PC-9 (cell line): ENCODE results near the gene FUT2. TPM values are rescaled to one million over a fixed set of nuclear protein-coding genes. Genes with fewer than 3 reads are reported as not detected.

ENCODE experiments used
- BruUV-seq: library from RNA; stranded (reverse); fragments of 400-500 nt; replicated peaks from 2 replicates; lab custom pipeline; 2021; lab: Mats Ljungman, UMichigan
- CTCF ChIA-PET: fragments of 300-600 bp; sonication (Branson Sonifier 250); formaldehyde crosslinking; loops from one replicate; lab custom pipeline; 2022; ENCODE audit warnings: antibody characterized with exemption; lab: Charles Lee
- POLR2A ChIA-PET: fragments of 300-600 bp; sonication (Branson Sonifier 250); formaldehyde crosslinking; loops from one replicate; lab custom pipeline; 2022; ENCODE audit warnings: antibody characterized with exemption; ENCODE audit not compliant: unreplicated experiment; lab: Charles Lee
- DNase-seq, 2 experiments: peaks; one replicate each; pipeline versions ENCODE4 v3.0.0 to v3.0.0-alpha.2; 2015 to 2022; ENCODE audit warnings: mixed read lengths in 1 of 2
- H2AFZ ChIP-seq: fragments of 200-600 bp; sonication (generic); 2 replicates; pipeline ENCODE4 v1.8.1; 2017; ENCODE audit warnings: antibody characterized with exemption
- H3F3A ChIP-seq: fragments of 200-600 bp; sonication (generic); 2 replicates; pipeline ENCODE4 v1.8.1; 2017; ENCODE audit warnings: antibody characterized with exemption, mild to moderate bottlenecking, low read depth; ENCODE audit not compliant: insufficient read depth
- H3K27ac ChIP-seq: fragments of 200-600 bp; sonication (generic); 2 replicates; pipeline ENCODE4 v1.6.1; 2016; ENCODE audit warnings: mixed run types
- H3K27me3 ChIP-seq: fragments of 200-600 bp; sonication (generic); 2 replicates; pipeline ENCODE4 v1.6.1; 2016; ENCODE audit warnings: low read depth, mixed run types; ENCODE audit not compliant: insufficient read depth
- H3K36me3 ChIP-seq: fragments of 200-600 bp; sonication (generic); 2 replicates; pipeline ENCODE4 v1.6.1; 2016; ENCODE audit warnings: low read depth, mixed run types
- H3K4me1 ChIP-seq: fragments of 200-600 bp; sonication (generic); replicated peaks from 2 replicates; pipeline ENCODE4 v1.6.1; 2016; ENCODE audit warnings: mixed run types; ENCODE audit not compliant: insufficient read depth
- H3K4me2 ChIP-seq: fragments of 200-600 bp; sonication (generic); 2 replicates; pipeline ENCODE4 v1.6.1; 2017; ENCODE audit warnings: mixed run types
- H3K4me3 ChIP-seq: fragments of 200-600 bp; sonication (generic); 2 replicates; pipeline ENCODE4 v1.6.1; 2016; ENCODE audit warnings: mixed run types
- H3K79me2 ChIP-seq: fragments of 200-600 bp; sonication (generic); 2 replicates; pipeline ENCODE4 v1.6.1; 2017; ENCODE audit warnings: low read depth, mixed run types
- H3K9me2 ChIP-seq: fragments of 200-600 bp; sonication (generic); 2 replicates; pipeline ENCODE4 v1.8.1; 2017; ENCODE audit warnings: mild to moderate bottlenecking; ENCODE audit not compliant: insufficient read depth
- H3K9me3 ChIP-seq: fragments of 200-600 bp; sonication (generic); 2 replicates; pipeline ENCODE4 v1.8.1; 2016; ENCODE audit warnings: low read depth; ENCODE audit not compliant: insufficient read depth
- H4K20me1 ChIP-seq: fragments of 200-600 bp; sonication (generic); 2 replicates; pipeline ENCODE4 v1.8.1; 2017; ENCODE audit not compliant: insufficient read depth
- CTCF ChIP-seq: fragments of 200-600 bp; sonication (generic); conservative IDR thresholded peaks from 2 replicates; pipeline ENCODE4 v1.6.1; 2017; ENCODE audit warnings: mixed run types, antibody characterized with exemption, mild to moderate bottlenecking, moderate library complexity
- EZH2 ChIP-seq: fragments of 200-600 bp; sonication (generic); IDR thresholded peaks from 2 replicates; pipeline ENCODE4 v1.8.0; 2017; ENCODE audit warnings: antibody characterized with exemption, low read depth
- intact Hi-C: fragments of 100-400 bp; cut with micrococcal nuclease; formaldehyde crosslinking; loops from one replicate; pipeline ENCODE4 v1.10.0; 2022; ENCODE audit not compliant: unreplicated experiment
- total RNA-seq: library from RNA; stranded (reverse); gene quantifications from 2 replicates; pipeline ENCODE4 v1.2.3, GENCODE V29; 2021

The FUT2 gene
- total RNA-seq, 1 experiment from 2014 or later: 8.7 TPM

DNA sequence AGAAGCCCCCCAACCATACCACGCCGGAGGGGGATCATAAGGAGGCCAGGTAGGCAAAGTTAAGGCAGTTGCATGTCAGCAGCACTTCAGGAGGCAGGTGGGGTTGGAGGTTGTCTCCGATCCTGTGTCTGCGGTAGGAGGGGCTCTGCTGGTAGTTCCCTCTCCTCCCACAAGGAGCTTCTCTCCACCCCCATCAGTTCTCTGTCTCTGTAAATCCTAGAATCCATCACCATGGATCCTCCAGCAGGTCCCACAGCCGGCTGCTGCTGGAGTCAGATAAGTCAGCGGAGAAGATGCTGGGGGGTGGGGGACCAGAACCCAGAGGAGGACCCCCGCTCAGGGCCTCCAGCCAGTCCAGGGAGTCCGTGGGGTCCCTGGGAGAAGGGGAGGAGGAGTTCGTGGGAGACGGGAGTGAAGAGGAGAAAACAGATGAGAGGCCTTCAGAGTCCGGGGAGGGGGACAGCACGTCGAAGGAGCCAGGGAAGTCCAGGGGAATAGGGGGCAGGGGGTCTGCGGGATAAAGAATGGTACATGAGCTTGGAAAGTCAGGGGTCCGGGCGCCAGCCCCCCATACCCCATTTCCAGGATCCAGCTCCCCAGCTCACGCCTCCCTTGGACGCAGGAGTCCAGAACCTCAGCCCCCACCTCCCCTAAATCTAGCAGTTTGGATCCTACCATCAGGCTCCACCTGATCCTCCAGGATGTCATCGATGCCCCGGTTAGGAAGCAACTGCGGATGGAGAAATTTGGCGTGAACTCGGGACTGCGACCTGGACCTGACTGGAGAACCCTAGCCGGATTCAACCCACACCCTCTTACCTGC, 17.5 kb downstream of the FUT2 start:
- H3K27me3 ChIP-seq: no peaks in the 10 kb centered on the region
- intact Hi-C loops: no loop called here
- BruUV-seq: TSS peak; percentile 43
- no peaks in the 10 kb centered on the region for H3F3A ChIP-seq
- no peaks in the 10 kb centered on the region for H3K36me3 ChIP-seq
- peak overlapping the region; percentile 94 for H2AFZ ChIP-seq
- peaks cover 19% of the 10 kb centered on the region; the same call in 1 of the 2 replicates for H3K79me2 ChIP-seq
- H3K4me3 ChIP-seq: peak overlapping the region; percentile 83
- peak in 1 of 2 experiments; percentile 24 for DNase-seq
- peaks cover 19% of the 10 kb centered on the region for H3K4me1 ChIP-seq
- TF ChIP-seq CTCF (peak; percentile 47; the same call in 1 of the 2 replicates), EZH2 (no peak)
- no peak overlapping the region for H3K27ac ChIP-seq
- H3K4me2 ChIP-seq: peak overlapping the region; percentile 93
- H4K20me1 ChIP-seq: no peaks in the 10 kb centered on the region
- no peaks in the 10 kb centered on the region for H3K9me3 ChIP-seq
- CTCF ChIA-PET: interaction anchor here (0.5 to 1.8 kb wide), 5 partner anchors 25 to 297 kb away, joined by 3 to 7 read pairs (median 4); no protein-coding TSS in a partner anchor
- no peaks in the 10 kb centered on the region for H3K9me2 ChIP-seq
- POLR2A ChIA-PET: interaction anchor here (0.7 kb wide), 2 partner anchors 254 to 350 kb away, joined by 14 to 17 read pairs; partner anchors contain the start of gene TMEM143

DNA sequence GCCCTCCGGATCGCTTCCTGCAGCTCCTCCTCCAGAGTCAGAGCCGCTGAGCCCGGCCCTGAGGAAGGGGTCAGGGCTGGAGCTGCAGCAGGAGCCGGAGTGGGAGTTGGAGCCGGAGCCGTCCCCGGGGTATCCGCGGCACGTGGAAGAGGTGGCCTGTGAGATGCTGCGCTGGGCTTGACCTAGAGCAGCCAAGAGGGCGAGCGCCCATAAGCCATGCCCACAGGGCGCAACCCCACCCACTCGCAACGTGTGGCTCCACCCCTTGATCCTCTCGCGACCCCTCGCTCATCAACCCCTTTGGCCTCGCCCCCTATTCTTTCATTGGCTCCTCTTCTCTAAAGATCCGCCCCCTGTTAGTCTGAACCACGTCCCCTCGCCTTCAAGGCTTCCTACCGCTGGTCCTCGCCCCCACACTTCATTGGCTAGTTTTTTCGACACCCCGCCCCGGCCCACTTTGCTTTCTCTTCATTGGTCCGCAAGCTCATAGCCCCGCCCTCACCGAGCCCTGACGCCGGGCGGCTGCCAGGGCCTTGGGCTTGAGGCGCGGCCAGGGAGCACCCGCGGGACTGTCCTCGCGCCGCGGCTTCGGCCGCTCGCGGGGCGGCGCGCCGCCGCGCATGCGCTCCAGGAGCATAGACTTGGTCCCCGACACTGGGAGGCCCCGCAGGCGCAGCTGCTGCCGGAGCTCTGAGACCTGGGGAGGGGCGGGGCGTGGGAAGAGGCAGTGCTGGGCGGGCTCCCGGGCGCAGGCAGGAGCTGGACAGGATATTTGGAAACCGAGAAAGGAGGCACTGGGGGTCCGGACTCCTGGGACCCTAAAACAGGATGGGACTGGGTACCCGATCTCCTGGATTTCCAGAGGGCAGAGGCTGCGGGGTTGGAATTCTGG, 18.3 kb downstream of the FUT2 start:
- intact Hi-C loops: loop anchor here (1.0 to 2.0 kb wide), 4 partner anchors 17 to 67 kb away; partner anchors contain the start of gene CA11
- Histone ChIP-seq H3K79me2 (peaks cover 19% of the 10 kb centered on the region; the same call in 1 of the 2 replicates), H2AFZ (peak overlapping the region; percentile 94), H4K20me1 (no peaks in the 10 kb centered on the region), H3F3A (no peaks in the 10 kb centered on the region), H3K4me1 (peaks cover 19% of the 10 kb centered on the region), H3K36me3 (no peaks in the 10 kb centered on the region), H3K4me2 (peak overlapping the region; percentile 93), H3K9me3 (no peaks in the 10 kb centered on the region), H3K27me3 (no peaks in the 10 kb centered on the region), H3K4me3 (peak overlapping the region; percentile 83), H3K9me2 (no peaks in the 10 kb centered on the region), H3K27ac (peak overlapping the region; percentile 51)
- DNase-seq: peak; percentile 99 to 100
- CTCF ChIA-PET: interaction anchor here (0.7 to 1.8 kb wide), 5 partner anchors 12 to 426 kb away, joined by 3 to 5 read pairs (median 4); no protein-coding TSS in a partner anchor
- POLR2A ChIA-PET: interaction anchor here (0.5 to 0.7 kb wide), 8 partner anchors 11 to 426 kb away, joined by 3 to 8 read pairs (median 4); no protein-coding TSS in a partner anchor
- TF ChIP-seq CTCF (no peak), EZH2 (no peak)
- BruUV-seq: no TSS peak
